Dendritic cell treated with granulocyte-macrophage colony-stimulating factor and Interleukin-4, amounts not matched to agents 40 ng/mL and 50 ng/mL, for 4 days (primary cell): ENCODE measurements around the gene PTDSS2.

Source experiments
- H3K27ac Mint-ChIP-seq: one replicate; pipeline ENCODE4 v1.8.0; 2022; ENCODE audit warnings: mild to moderate bottlenecking, mixed read lengths
- H3K27me3 Mint-ChIP-seq: one replicate; pipeline ENCODE4 v1.8.0; 2022; ENCODE audit warnings: mild to moderate bottlenecking, mixed read lengths
- H3K36me3 Mint-ChIP-seq: one replicate; pipeline ENCODE4 v1.8.0; 2022; ENCODE audit warnings: low read depth, mixed read lengths
- H3K4me1 Mint-ChIP-seq: one replicate; pipeline ENCODE4 v1.8.0; 2022; ENCODE audit warnings: low read depth, mixed read lengths
- H3K4me3 Mint-ChIP-seq: one replicate; pipeline ENCODE4 v1.8.0; 2022; ENCODE audit warnings: mild to moderate bottlenecking, moderate library complexity, mixed read lengths
- H3K9me3 Mint-ChIP-seq: one replicate; pipeline ENCODE4 v1.8.0; 2022; ENCODE audit warnings: mixed read lengths
- intact Hi-C: fragments of 100-400 bp; cut with micrococcal nuclease; formaldehyde crosslinking; loops from one replicate; pipeline ENCODE4 v1.15.0; 2022

Gene PTDSS2

DNA sequence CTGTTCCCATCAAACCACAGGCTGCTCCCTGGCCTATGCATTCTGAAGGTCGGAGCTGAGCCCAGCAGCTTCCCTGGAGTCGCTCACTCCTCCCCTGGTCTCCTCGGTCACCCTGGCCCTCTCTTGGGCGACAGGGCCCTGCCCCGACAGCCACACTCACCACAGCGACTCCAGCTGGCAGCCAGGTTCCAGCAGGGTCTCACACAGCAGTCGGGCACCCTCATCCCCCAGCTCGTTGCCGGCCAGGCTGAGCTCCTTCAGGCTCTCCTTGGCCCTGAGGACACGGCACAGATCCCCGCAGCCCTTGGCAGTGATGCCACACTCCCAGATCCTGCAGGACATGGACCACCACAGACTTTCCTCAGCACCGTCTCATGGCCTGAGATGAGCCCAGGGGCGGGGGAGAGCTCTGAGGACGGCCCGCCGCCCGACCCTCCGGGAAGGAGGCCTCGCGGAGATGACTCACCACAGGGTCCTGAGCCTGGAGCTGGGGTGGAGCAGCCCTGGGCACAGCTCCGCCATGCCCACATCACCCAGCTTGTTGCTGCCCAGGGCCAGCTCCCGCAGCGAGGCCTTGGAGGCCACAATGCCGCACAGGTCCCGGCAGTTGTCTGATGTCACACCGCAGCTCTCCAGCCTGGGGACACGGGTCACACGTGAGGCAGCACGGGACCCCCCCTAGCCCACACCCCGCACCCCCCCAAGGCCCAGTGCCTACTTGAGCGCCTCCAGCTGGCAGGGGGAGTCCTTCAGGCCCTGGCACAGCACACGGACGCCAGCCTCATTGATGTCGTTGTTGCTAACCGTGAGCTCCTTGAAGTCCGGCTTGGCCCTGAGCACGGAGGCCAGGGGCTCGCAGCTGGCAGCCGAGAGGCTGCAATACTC lies 48.5 kb downstream of the PTDSS2 start:
- intact Hi-C loops: no loop called here
- Mint-ChIP-seq H3K4me3 (no peak overlapping the region), H3K27ac (peak overlapping the region; percentile 30), H3K27me3 (no peaks in the 10 kb centered on the region), H3K9me3 (no peaks in the 10 kb centered on the region), H3K36me3 (peaks cover 100% of the 10 kb centered on the region), H3K4me1 (peaks cover 71% of the 10 kb centered on the region)

DNA sequence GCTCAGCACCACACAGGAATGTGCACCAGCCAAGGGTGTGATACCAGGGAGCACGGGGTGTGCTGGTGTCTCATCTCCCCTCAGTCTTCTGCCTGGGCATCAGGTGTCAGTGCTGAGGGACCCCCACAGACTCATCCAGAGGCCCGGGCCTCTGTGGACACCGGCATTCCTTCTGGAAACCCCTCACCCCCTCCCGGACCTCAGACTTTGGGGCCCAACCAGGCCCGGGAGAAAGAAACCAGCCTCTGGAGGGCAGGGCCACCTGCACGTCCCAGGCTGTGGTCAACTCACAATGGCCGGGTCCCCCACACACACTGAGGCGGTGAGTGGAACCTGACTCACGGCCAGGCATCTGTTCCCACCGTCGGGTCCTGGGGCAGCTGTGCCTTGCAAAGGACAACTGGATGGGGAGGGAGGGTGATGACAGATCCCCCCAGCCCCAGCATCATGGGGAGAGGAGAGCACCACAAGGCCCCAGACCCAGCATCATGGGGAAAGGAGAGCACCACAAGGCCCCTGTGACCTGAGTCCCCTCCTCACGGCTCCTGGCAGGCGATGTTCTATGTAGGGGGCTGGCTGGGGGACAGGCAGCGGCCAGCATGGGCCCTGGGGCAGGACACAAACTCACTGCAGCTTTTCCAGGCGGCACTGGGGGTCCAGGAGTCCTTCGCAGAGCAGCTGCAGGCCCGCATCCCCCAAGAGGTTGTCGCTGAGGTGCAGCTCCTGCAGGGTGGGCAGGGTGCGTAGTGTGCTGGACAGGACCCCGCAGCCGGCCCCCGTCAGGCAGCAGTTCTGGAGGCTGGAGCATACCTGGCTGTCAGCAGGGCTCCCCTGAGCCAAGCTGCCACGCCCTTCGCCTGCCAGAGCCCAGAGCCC lies 49.4 kb downstream of the PTDSS2 start:
- H3K9me3 Mint-ChIP-seq: no peaks in the 10 kb centered on the region
- no peak overlapping the region for H3K4me3 Mint-ChIP-seq
- peaks cover 100% of the 10 kb centered on the region for H3K36me3 Mint-ChIP-seq
- H3K27me3 Mint-ChIP-seq: no peaks in the 10 kb centered on the region
- H3K4me1 Mint-ChIP-seq: peaks cover 71% of the 10 kb centered on the region
- intact Hi-C loops: loop anchor here (10.0 kb wide), 1 partner anchor 295 kb away; the partner anchor contains the start of genes BET1L and RIC8A
- H3K27ac Mint-ChIP-seq: peak overlapping the region; percentile 30

DNA sequence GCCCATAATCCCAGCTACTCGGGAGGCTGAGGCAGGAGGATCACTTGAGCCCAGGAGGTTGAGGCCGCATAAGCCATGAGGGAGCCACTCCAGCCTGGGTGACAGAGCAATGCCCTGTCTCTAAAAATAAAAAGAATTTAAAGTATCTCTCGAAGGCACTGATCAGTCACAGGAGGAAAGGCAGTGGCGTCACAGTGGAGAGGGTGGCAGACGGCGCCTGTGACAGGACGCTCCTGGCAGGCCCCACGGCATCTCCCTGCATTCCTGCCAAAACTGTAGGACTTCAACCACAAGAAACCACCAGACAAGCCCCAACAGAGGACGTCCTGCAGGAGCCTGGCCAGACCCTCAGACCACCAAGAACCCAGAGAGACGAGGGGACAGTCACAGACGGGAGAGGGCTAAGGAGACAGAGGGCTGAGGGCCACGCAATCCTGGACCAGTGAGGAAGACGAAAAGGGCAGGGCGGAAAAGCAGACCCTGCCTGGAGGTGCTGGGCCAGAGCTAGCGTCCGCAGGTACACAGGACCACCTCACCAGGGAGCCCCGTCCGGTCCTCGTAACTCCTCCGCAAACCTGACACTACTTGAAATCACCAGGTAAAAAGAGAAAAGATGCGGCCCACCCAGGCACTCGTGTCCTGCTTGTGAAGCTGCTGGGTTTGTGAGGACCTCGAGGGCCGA lies 51.1 kb downstream of the PTDSS2 start:
- Mint-ChIP-seq H3K9me3 (no peaks in the 10 kb centered on the region), H3K27ac (peak overlapping the region; percentile 100), H3K27me3 (no peaks in the 10 kb centered on the region), H3K36me3 (peaks cover 91% of the 10 kb centered on the region), H3K4me3 (peak overlapping the region; percentile 89), H3K4me1 (peaks cover 69% of the 10 kb centered on the region)
- intact Hi-C loops: loop anchor here (10.0 kb wide), 1 partner anchor 296 kb away; the partner anchor contains the start of genes BET1L and RIC8A

GRCh38 chr11:501683-502287 lies 51.7 kb downstream of the PTDSS2 start:
- peak overlapping the region; percentile 89 for H3K4me3 Mint-ChIP-seq
- peak overlapping the region; percentile 100 for H3K27ac Mint-ChIP-seq
- H3K4me1 Mint-ChIP-seq: peaks cover 66% of the 10 kb centered on the region
- intact Hi-C loops: loop anchor here (2.0 to 10.0 kb wide), 2 partner anchors 17 to 297 kb away; partner anchors contain the start of genes BET1L and RIC8A
- no peaks in the 10 kb centered on the region for H3K27me3 Mint-ChIP-seq
- no peaks in the 10 kb centered on the region for H3K9me3 Mint-ChIP-seq
- H3K36me3 Mint-ChIP-seq: peaks cover 91% of the 10 kb centered on the region

- Mint-ChIP-seq H3K36me3 (peaks cover 84% of the 10 kb centered on the region), H3K4me3 (peak overlapping the region; percentile 89), H3K9me3 (no peaks in the 10 kb centered on the region), H3K4me1 (peaks cover 59% of the 10 kb centered on the region), H3K27me3 (no peaks in the 10 kb centered on the region), H3K27ac (peak overlapping the region; percentile 100)
- intact Hi-C loops: loop anchor here (2.0 to 10.0 kb wide), 2 partner anchors 16 to 298 kb away; partner anchors contain the start of genes BET1L and RIC8A
Observed at GRCh38 chr11:502288-503178, 52.5 kb downstream of the PTDSS2 start.

DNA sequence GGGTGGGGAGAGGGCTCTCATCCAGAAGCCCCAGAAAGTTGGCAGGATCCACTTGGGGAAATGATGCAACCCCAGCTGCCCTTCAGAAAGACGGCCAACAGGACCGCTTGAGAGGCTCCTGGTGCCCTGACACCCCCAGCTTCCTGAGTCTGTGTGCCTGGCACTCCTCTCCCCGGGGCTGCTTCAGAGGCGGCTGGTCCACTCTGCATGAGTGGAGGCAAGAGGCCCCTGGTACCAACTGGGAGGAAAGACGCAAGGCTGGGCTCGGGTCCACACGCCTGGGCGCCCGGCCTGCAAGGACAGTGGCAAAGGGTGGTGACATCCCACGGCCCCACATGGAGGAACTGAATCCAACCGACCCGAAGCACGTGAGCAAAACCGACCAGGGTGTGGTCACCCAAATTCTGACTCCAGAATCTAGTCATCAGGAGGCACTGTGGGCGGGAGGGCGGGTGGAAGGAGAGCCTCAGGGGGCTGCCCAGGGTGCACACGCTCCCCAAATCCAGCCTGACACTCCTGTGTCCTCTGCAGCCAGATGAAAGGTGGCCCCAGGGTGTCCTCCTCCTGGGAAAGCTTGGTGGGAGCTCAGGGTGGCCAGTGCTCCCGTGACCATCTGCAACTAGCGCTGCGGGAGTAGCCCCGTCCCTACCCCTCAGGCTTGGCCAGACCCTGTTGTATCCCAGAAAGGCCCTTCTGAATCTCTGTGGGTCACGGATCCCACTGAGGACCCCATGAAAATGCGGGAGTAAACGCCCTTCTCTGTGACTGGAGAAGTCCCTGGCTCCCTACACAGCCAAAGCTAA lies 53.3 kb downstream of the PTDSS2 start:
- no peaks in the 10 kb centered on the region for H3K9me3 Mint-ChIP-seq
- H3K27ac Mint-ChIP-seq: peak overlapping the region; percentile 100
- peaks cover 58% of the 10 kb centered on the region for H3K4me1 Mint-ChIP-seq
- peak overlapping the region; percentile 89 for H3K4me3 Mint-ChIP-seq
- H3K27me3 Mint-ChIP-seq: no peaks in the 10 kb centered on the region
- intact Hi-C loops: loop anchor here (2.0 to 10.0 kb wide), 2 partner anchors 15 to 299 kb away; partner anchors contain the start of genes BET1L and RIC8A
- peaks cover 81% of the 10 kb centered on the region for H3K36me3 Mint-ChIP-seq

- peaks cover 56% of the 10 kb centered on the region for H3K4me1 Mint-ChIP-seq
- H3K27ac Mint-ChIP-seq: peak overlapping the region; percentile 100
- H3K4me3 Mint-ChIP-seq: peak overlapping the region; percentile 89
- intact Hi-C loops: loop anchor here (2.0 to 10.0 kb wide), 2 partner anchors 32 to 300 kb away; partner anchors contain the start of genes BET1L, LRRC56 and RIC8A
- no peaks in the 10 kb centered on the region for H3K9me3 Mint-ChIP-seq
- H3K36me3 Mint-ChIP-seq: peaks cover 81% of the 10 kb centered on the region
- no peaks in the 10 kb centered on the region for H3K27me3 Mint-ChIP-seq
Observed at GRCh38 chr11:504053-504993, 54.2 kb downstream of the PTDSS2 start.

DNA sequence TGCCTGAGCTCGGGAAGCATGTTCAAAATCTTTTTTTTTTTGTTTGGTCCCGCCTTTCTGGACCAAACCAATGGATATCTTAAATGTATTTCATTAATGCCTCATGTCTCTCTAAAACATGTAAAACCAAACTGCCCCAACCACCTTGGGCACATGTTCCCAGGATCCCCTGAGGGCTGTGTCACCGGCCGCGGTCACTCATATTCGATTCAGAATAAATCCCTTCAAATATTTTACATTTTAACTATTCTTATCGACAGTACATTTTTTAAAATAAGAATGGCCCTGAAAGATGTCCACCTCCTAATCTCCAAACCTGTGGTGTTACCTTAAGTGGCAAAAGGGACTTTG lies 54.9 kb downstream of the PTDSS2 start:
- intact Hi-C loops: loop anchor here (2.0 to 10.0 kb wide), 2 partner anchors 32 to 300 kb away; partner anchors contain the start of genes BET1L, LRRC56 and RIC8A
- no peaks in the 10 kb centered on the region for H3K27me3 Mint-ChIP-seq
- H3K4me1 Mint-ChIP-seq: peaks cover 57% of the 10 kb centered on the region
- peak overlapping the region; percentile 89 for H3K4me3 Mint-ChIP-seq
- peak overlapping the region; percentile 100 for H3K27ac Mint-ChIP-seq
- no peaks in the 10 kb centered on the region for H3K9me3 Mint-ChIP-seq
- H3K36me3 Mint-ChIP-seq: peaks cover 81% of the 10 kb centered on the region

DNA sequence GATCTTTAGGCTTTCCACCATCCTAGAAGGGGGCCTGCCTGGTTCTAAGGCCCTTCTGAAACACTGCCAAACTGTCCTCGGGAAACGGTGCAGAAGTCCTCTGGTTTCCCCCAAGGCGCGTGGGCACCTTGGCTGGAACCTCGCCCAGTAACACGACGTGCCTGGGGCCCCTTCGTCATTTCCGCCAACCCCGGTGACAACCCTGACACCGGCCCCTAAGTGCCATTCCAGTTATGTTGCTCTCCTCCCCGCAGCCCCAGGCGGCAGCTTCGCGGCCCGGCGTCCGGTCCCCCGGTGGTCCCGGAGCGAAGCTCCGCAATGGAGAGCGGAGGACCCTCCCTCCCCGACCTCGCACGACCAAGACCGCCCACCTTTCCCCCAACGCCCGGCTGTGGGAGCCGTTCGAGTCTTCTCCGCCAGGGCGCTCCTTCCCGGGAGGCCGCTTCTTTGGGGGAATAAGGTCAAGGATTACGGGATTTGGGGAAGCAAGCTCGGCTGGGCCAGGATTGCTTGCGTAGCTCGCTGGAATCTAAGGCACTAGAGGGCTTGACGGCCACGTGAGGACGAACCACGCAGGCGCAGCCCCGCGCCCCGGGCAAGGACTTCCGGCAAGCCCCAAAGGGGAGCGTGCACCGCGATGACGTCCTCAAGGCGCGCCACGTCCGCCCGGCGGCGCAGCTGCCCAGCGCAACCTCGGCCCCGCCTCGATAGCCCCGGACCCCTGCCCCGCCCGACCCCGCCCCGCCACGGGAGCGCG lies 56.3 kb downstream of the PTDSS2 start:
- no peaks in the 10 kb centered on the region for H3K27me3 Mint-ChIP-seq
- H3K9me3 Mint-ChIP-seq: no peaks in the 10 kb centered on the region
- peak overlapping the region; percentile 89 for H3K4me3 Mint-ChIP-seq
- H3K4me1 Mint-ChIP-seq: peaks cover 48% of the 10 kb centered on the region
- H3K36me3 Mint-ChIP-seq: peaks cover 81% of the 10 kb centered on the region
- intact Hi-C loops: loop anchor here (2.0 to 10.0 kb wide), 2 partner anchors 100 to 302 kb away; partner anchors contain the start of genes BET1L and RIC8A
- H3K27ac Mint-ChIP-seq: peak overlapping the region; percentile 100

- Mint-ChIP-seq H3K4me1 (peaks cover 48% of the 10 kb centered on the region), H3K4me3 (peak within 1 kb of the TSS; percentile 89), H3K36me3 (peaks cover 81% of the 10 kb centered on the region), H3K27me3 (no peaks in the 10 kb centered on the region), H3K27ac (peak within 1 kb of the TSS; percentile 100), H3K9me3 (no peaks in the 10 kb centered on the region)
- intact Hi-C loops: loop anchor here (1.0 to 10.0 kb wide), 3 partner anchors 59 to 302 kb away; partner anchors contain the start of genes BET1L and RIC8A
Observed at GRCh38 chr11:506995-507726, 57.1 kb downstream of the PTDSS2 start, which contains the start of gene RNH1. Gene RNH1, minus strand, starts transcription at chr11:507242. Its CDS starts 5,080 bp downstream, at chr11:502162.
